Measurements from ENCODE around the gene ARAF. TPM values are rescaled to one million over a fixed set of nuclear protein-coding genes. Genes with fewer than 3 reads are reported as not detected.

The ARAF gene
- total and polyA plus RNA-seq, 2 donors (not counting 3 experiments of a cell fraction or from before 2014, with no cell fraction given) = 62.7 to 69.5 TPM

- H3K9ac ChIP-seq (replicated peaks; ENCODE audit: extremely low read depth, insufficient read depth, low read length) = no peak overlapping the region
- no peaks in the 10 kb centered on the region for H3K79me2 ChIP-seq (ENCODE audit: control insufficient read depth, insufficient read depth, low read length)
- dilution Hi-C loops (cut with MboI; ENCODE audit: extremely low pct_ligation_motif_present, low sequenced_read_pairs) = no loop called here
- H3K9me3 ChIP-seq (replicated peaks; ENCODE audit: control insufficient read depth, insufficient read depth, low read length) = no peaks in the 10 kb centered on the region
- POLR2A ChIA-PET = no interaction called here
- H3K9me1 ChIP-seq (replicated peaks; ENCODE audit: control insufficient read depth, extremely low read depth, insufficient read depth, low read length) = no peaks in the 10 kb centered on the region
- no peak for FAIRE-seq
- BruUV-seq (replicated peaks) = no TSS peak
- CTCF ChIA-PET = no interaction called here
- H4K20me1 ChIP-seq (replicated peaks; ENCODE audit: control insufficient read depth, extremely low read depth, insufficient read depth, low read length) = no peaks in the 10 kb centered on the region
- intact Hi-C loops (cut with micrococcal nuclease) = no loop called here
- H3K27ac ChIP-seq (ENCODE audit: insufficient read depth, low read depth, low read length) = no peak overlapping the region
- no peak for DNase-seq (ENCODE audit: low read depth, low spot score)
- H2AFZ ChIP-seq (ENCODE audit: low read depth, low read length) = no peak overlapping the region
- no peaks in the 10 kb centered on the region for H3K27me3 ChIP-seq (ENCODE audit: control insufficient read depth in 2 of 2, insufficient read depth in 2 of 2, low read length in 2 of 2)
- H3K36me3 ChIP-seq (ENCODE audit: control insufficient read depth in 2 of 2, extremely low read depth in 1 of 2, insufficient read depth in 2 of 2, low read length in 2 of 2) = peaks cover 0 to 6% of the 10 kb centered on the region in 2 experiments
- H3K4me2 ChIP-seq (ENCODE audit: insufficient read depth, low read length) = no peak overlapping the region
- TF ChIP-seq MAX (IDR thresholded peaks at IDR 0.05; ENCODE audit: insufficient read depth, insufficient read length) (no peak), POLR2A (IDR thresholded peaks at IDR 0.05; ENCODE audit: low read depth, low read length) (no peak), POLR2AphosphoS5 (IDR thresholded peaks at IDR 0.05; ENCODE audit: insufficient read depth, low read depth, low read length) (no peak), GATA2 (IDR thresholded peaks at IDR 0.05; ENCODE audit: insufficient read depth, insufficient read length, low read depth, low read length) (no peak), JUN (IDR thresholded peaks at IDR 0.05; ENCODE audit: borderline replicate concordance, insufficient read depth, insufficient read length, low read depth) (no peak), FOS (IDR thresholded peaks at IDR 0.05; ENCODE audit: borderline replicate concordance, insufficient read depth, low read length) (no peak), MYC (IDR thresholded peaks at IDR 0.05; ENCODE audit: low read depth, low read length) (no peak)
- H3K4me1 ChIP-seq (ENCODE audit: control insufficient read depth, extremely low read depth, insufficient read depth, low read length) = peaks cover 3% of the 10 kb centered on the region
- H3K4me3 ChIP-seq (replicated peaks in 1 of 3; ENCODE audit: insufficient read depth in 1 of 3, low read depth in 1 of 3, low read length in 3 of 3) = no peak overlapping the region
These were observed 12.5 kb downstream of the ARAF start for GRCh38 chrX:47573341-47574075.

GRCh38 chrX:47574076-47574546 is 13.1 kb downstream of the ARAF start:
- dilution Hi-C loops (cut with MboI; ENCODE audit: extremely low pct_ligation_motif_present, low sequenced_read_pairs) (no loop called here), intact Hi-C loops (cut with micrococcal nuclease) (no loop called here)
- Histone ChIP-seq H3K9me3 (replicated peaks; ENCODE audit: control insufficient read depth, insufficient read depth, low read length) (no peaks in the 10 kb centered on the region), H3K27ac (ENCODE audit: insufficient read depth, low read depth, low read length) (no peak overlapping the region), H3K36me3 (ENCODE audit: control insufficient read depth in 2 of 2, extremely low read depth in 1 of 2, insufficient read depth in 2 of 2, low read length in 2 of 2) (peaks cover 0 to 6% of the 10 kb centered on the region in 2 experiments), H3K4me3 (replicated peaks in 1 of 3; ENCODE audit: insufficient read depth in 1 of 3, low read depth in 1 of 3, low read length in 3 of 3) (no peak overlapping the region), H4K20me1 (replicated peaks; ENCODE audit: control insufficient read depth, extremely low read depth, insufficient read depth, low read length) (no peaks in the 10 kb centered on the region), H3K27me3 (ENCODE audit: control insufficient read depth in 2 of 2, insufficient read depth in 2 of 2, low read length in 2 of 2) (no peaks in the 10 kb centered on the region), H3K79me2 (ENCODE audit: control insufficient read depth, insufficient read depth, low read length) (no peaks in the 10 kb centered on the region), H3K9me1 (replicated peaks; ENCODE audit: control insufficient read depth, extremely low read depth, insufficient read depth, low read length) (no peaks in the 10 kb centered on the region), H3K4me1 (ENCODE audit: control insufficient read depth, extremely low read depth, insufficient read depth, low read length) (peaks cover 3% of the 10 kb centered on the region), H3K9ac (replicated peaks; ENCODE audit: extremely low read depth, insufficient read depth, low read length) (no peak overlapping the region), H3K4me2 (ENCODE audit: insufficient read depth, low read length) (no peak overlapping the region), H2AFZ (ENCODE audit: low read depth, low read length) (no peak overlapping the region)
- ChIA-PET CTCF (no interaction called here), POLR2A (no interaction called here)
- no TSS peak for BruUV-seq (replicated peaks)
- DNase-seq (ENCODE audit: low read depth, low spot score) (no peak), FAIRE-seq (no peak)
- TF ChIP-seq FOS (IDR thresholded peaks at IDR 0.05; ENCODE audit: borderline replicate concordance, insufficient read depth, low read length) (no peak), POLR2AphosphoS5 (IDR thresholded peaks at IDR 0.05; ENCODE audit: insufficient read depth, low read depth, low read length) (no peak), MAX (IDR thresholded peaks at IDR 0.05; ENCODE audit: insufficient read depth, insufficient read length) (no peak), GATA2 (IDR thresholded peaks at IDR 0.05; ENCODE audit: insufficient read depth, insufficient read length, low read depth, low read length) (no peak), POLR2A (IDR thresholded peaks at IDR 0.05; ENCODE audit: low read depth, low read length) (no peak), EZH2 (IDR thresholded peaks at IDR 0.05; ENCODE audit: borderline replicate concordance, low read depth, low read length, severe bottlenecking) (no peak), MYC (IDR thresholded peaks at IDR 0.05; ENCODE audit: low read depth, low read length) (no peak), JUN (IDR thresholded peaks at IDR 0.05; ENCODE audit: borderline replicate concordance, insufficient read depth, insufficient read length, low read depth) (no peak), CTCF (IDR thresholded peaks at IDR 0.05; ENCODE audit: extremely low read depth in 1 of 2, insufficient read depth in 1 of 2, low read depth in 1 of 2, low read length in 2 of 2) (no peak)

All from endothelial cell of umbilical vein (primary cell).